Measurements from ENCODE around the gene PTBP1.

Gene PTBP1

GRCh38 chr19:800360-801029 is 3.2 kb downstream of the PTBP1 start:
- FAIRE-seq (no peak), DNase-seq (ENCODE audit: insufficient read length, low spot score) (no peak)
- TF ChIP-seq POU2F2 (IDR thresholded peaks at IDR 0.05; ENCODE audit: low read depth, low read length), result no peak
- TF ChIP-seq TAF1 (IDR thresholded peaks at IDR 0.05; ENCODE audit: low read depth, low read length), result no peak
- TF ChIP-seq POLR2A (IDR thresholded peaks at IDR 0.05; ENCODE audit: low read depth, low read length), result peak; percentile 58; the same call in 1 of the 2 replicates
- TF ChIP-seq PAX5 (IDR thresholded peaks at IDR 0.05; ENCODE audit: insufficient read depth, low read length, severe bottlenecking), result no peak
- peak; percentile 59; the same call in 1 of the 2 replicates for TF ChIP-seq POLR2AphosphoS5 (IDR thresholded peaks at IDR 0.05; ENCODE audit: low read depth, low read length)
- no peak for TF ChIP-seq SPI1 (IDR thresholded peaks at IDR 0.05; ENCODE audit: low read depth, low read length)

- FAIRE-seq (no peak), DNase-seq (ENCODE audit: insufficient read length, low spot score) (no peak)
- no peak for TF ChIP-seq POU2F2 (IDR thresholded peaks at IDR 0.05; ENCODE audit: low read depth, low read length)
- no peak for TF ChIP-seq TAF1 (IDR thresholded peaks at IDR 0.05; ENCODE audit: low read depth, low read length)
- TF ChIP-seq POLR2A (IDR thresholded peaks at IDR 0.05; ENCODE audit: low read depth, low read length), result 0 out of 2 replicates have a peak, but pooled peaks have one; percentile 29
- TF ChIP-seq PAX5 (IDR thresholded peaks at IDR 0.05; ENCODE audit: insufficient read depth, low read length, severe bottlenecking), result no peak
Observed at GRCh38 chr19:801030-801860, 4.0 kb downstream of the PTBP1 start.

- no peak for FAIRE-seq
Observed at GRCh38 chr19:801861-802497, 4.7 kb downstream of the PTBP1 start.

GRCh38 chr19:802498-803098 is 5.3 kb downstream of the PTBP1 start:
- no peak for DNase-seq (ENCODE audit: insufficient read length, low spot score)
- TF ChIP-seq POLR2A (IDR thresholded peaks at IDR 0.05; ENCODE audit: low read depth, low read length), result no peak
- no peak for TF ChIP-seq SPI1 (IDR thresholded peaks at IDR 0.05; ENCODE audit: low read depth, low read length)
- TF ChIP-seq PAX5 (IDR thresholded peaks at IDR 0.05; ENCODE audit: insufficient read depth, low read length, severe bottlenecking), result no peak
- peak; percentile 17; the same call in 1 of the 2 replicates for TF ChIP-seq POLR2AphosphoS5 (IDR thresholded peaks at IDR 0.05; ENCODE audit: low read depth, low read length)
- no peak for TF ChIP-seq TAF1 (IDR thresholded peaks at IDR 0.05; ENCODE audit: low read depth, low read length)
- no peak for TF ChIP-seq POU2F2 (IDR thresholded peaks at IDR 0.05; ENCODE audit: low read depth, low read length)
- FAIRE-seq, result no peak

More at GRCh38 chr19:801861-802497, 4.7 kb downstream of the PTBP1 start:
- TF ChIP-seq SPI1 (IDR thresholded peaks at IDR 0.05; ENCODE audit: low read depth, low read length) (no peak), POLR2A (IDR thresholded peaks at IDR 0.05; ENCODE audit: low read depth, low read length) (no peak), TAF1 (IDR thresholded peaks at IDR 0.05; ENCODE audit: low read depth, low read length) (no peak), PAX5 (IDR thresholded peaks at IDR 0.05; ENCODE audit: insufficient read depth, low read length, severe bottlenecking) (no peak), POLR2AphosphoS5 (IDR thresholded peaks at IDR 0.05; ENCODE audit: low read depth, low read length) (no peak), POU2F2 (IDR thresholded peaks at IDR 0.05; ENCODE audit: low read depth, low read length) (no peak)
- DNase-seq (ENCODE audit: insufficient read length, low spot score), result no peak

- TF ChIP-seq TAF1 (IDR thresholded peaks at IDR 0.05; ENCODE audit: low read depth, low read length) (no peak), SPI1 (IDR thresholded peaks at IDR 0.05; ENCODE audit: low read depth, low read length) (no peak), POLR2A (IDR thresholded peaks at IDR 0.05; ENCODE audit: low read depth, low read length) (no peak; the same call in 1 of the 2 replicates), PAX5 (IDR thresholded peaks at IDR 0.05; ENCODE audit: insufficient read depth, low read length, severe bottlenecking) (no peak)
- FAIRE-seq, result no peak
- no peak for DNase-seq (ENCODE audit: insufficient read length, low spot score)
Observed at GRCh38 chr19:803099-803561, 5.9 kb downstream of the PTBP1 start.

GRCh38 chr19:803686-804418 is 6.6 kb downstream of the PTBP1 start:
- FAIRE-seq (no peak), DNase-seq (ENCODE audit: insufficient read length, low spot score) (no peak)
- TF ChIP-seq SPI1 (IDR thresholded peaks at IDR 0.05; ENCODE audit: low read depth, low read length) (no peak), PAX5 (IDR thresholded peaks at IDR 0.05; ENCODE audit: insufficient read depth, low read length, severe bottlenecking) (no peak), POLR2A (IDR thresholded peaks at IDR 0.05; ENCODE audit: low read depth, low read length) (no peak; the same call in 1 of the 2 replicates), POU2F2 (IDR thresholded peaks at IDR 0.05; ENCODE audit: low read depth, low read length) (no peak), POLR2AphosphoS5 (IDR thresholded peaks at IDR 0.05; ENCODE audit: low read depth, low read length) (no peak), TAF1 (IDR thresholded peaks at IDR 0.05; ENCODE audit: low read depth, low read length) (no peak)

GRCh38 chr19:804419-805165 is 7.3 kb downstream of the PTBP1 start:
- FAIRE-seq (no peak), DNase-seq (ENCODE audit: insufficient read length, low spot score) (no peak)

GRCh38 chr19:805166-805551 is 7.9 kb downstream of the PTBP1 start:
- no peak for FAIRE-seq
- DNase-seq (ENCODE audit: insufficient read length, low spot score), result no peak
- TF ChIP-seq PAX5 (IDR thresholded peaks at IDR 0.05; ENCODE audit: insufficient read depth, low read length, severe bottlenecking) (no peak), SPI1 (IDR thresholded peaks at IDR 0.05; ENCODE audit: low read depth, low read length) (no peak), TAF1 (IDR thresholded peaks at IDR 0.05; ENCODE audit: low read depth, low read length) (no peak), POLR2AphosphoS5 (IDR thresholded peaks at IDR 0.05; ENCODE audit: low read depth, low read length) (no peak), POU2F2 (IDR thresholded peaks at IDR 0.05; ENCODE audit: low read depth, low read length) (no peak), POLR2A (IDR thresholded peaks at IDR 0.05; ENCODE audit: low read depth, low read length) (no peak)

More at GRCh38 chr19:804419-805165, 7.3 kb downstream of the PTBP1 start:
- TF ChIP-seq POLR2AphosphoS5 (IDR thresholded peaks at IDR 0.05; ENCODE audit: low read depth, low read length) (peak; percentile 37; the same call in 1 of the 2 replicates), TAF1 (IDR thresholded peaks at IDR 0.05; ENCODE audit: low read depth, low read length) (no peak)
